ENCODE data around the gene TCERG1L.

Gene TCERG1L

GRCh38 chr10:131337741-131338140, 26.2 kb upstream of the TCERG1L start:
- Histone ChIP-seq H3K14ac (ENCODE audit: low read length in 2 of 2) (no peak overlapping the region), H3K27ac (ENCODE audit: low read length, poor library complexity, severe bottlenecking) (no peak overlapping the region), H2BK5ac (ENCODE audit: low read depth, low read length, poor library complexity, severe bottlenecking) (no peak overlapping the region), H4K91ac (ENCODE audit: low read length) (no peak overlapping the region), H3K23ac (ENCODE audit: low read length in 2 of 2) (no peak overlapping the region), H3K4ac (ENCODE audit: low read depth in 1 of 2, low read length in 2 of 2) (no peak overlapping the region), H3K79me1 (replicated peaks; ENCODE audit: low read length, poor library complexity, severe bottlenecking) (no peaks in the 10 kb centered on the region), H3K4me1 (ENCODE audit: control insufficient read depth, insufficient read depth, low read depth, low read length) (no peaks in the 10 kb centered on the region), H2BK12ac (ENCODE audit: low read length in 2 of 2) (no peak overlapping the region), H3K9ac (ENCODE audit: low read length) (no peak overlapping the region), H2AK5ac (ENCODE audit: low read length, severe bottlenecking) (no peak overlapping the region), H3K4me2 (ENCODE audit: low read length, poor library complexity, severe bottlenecking) (no peak overlapping the region), H2BK120ac (ENCODE audit: low read depth, low read length) (no peak overlapping the region), H3K4me3 (ENCODE audit: insufficient read depth in 1 of 2, low read depth in 1 of 2, low read length in 2 of 2) (no peak overlapping the region), H2BK15ac (ENCODE audit: low read depth, poor library complexity, severe bottlenecking) (no peak overlapping the region), H3K36me3 (ENCODE audit: control insufficient read depth in 1 of 2, insufficient read depth in 2 of 2, low read depth in 1 of 2, low read length in 2 of 2) (no peaks in the 10 kb centered on the region), H3K9me3 (ENCODE audit: control insufficient read depth, low read length) (peaks cover 9% of the 10 kb centered on the region), H2AFZ (ENCODE audit: low read depth, low read length) (no peak overlapping the region), H4K8ac (ENCODE audit: low read length) (no peak overlapping the region), H3K27me3 (ENCODE audit: control insufficient read depth in 1 of 2, insufficient read depth in 1 of 2, low read length in 2 of 2) (no peaks in the 10 kb centered on the region), H3K18ac (ENCODE audit: low read depth in 1 of 2, low read length in 2 of 2) (no peak overlapping the region)
- DNase-seq, result no peak
- 81% methylated on average over 3 of the region's 5 CpGs for WGBS

DNA sequence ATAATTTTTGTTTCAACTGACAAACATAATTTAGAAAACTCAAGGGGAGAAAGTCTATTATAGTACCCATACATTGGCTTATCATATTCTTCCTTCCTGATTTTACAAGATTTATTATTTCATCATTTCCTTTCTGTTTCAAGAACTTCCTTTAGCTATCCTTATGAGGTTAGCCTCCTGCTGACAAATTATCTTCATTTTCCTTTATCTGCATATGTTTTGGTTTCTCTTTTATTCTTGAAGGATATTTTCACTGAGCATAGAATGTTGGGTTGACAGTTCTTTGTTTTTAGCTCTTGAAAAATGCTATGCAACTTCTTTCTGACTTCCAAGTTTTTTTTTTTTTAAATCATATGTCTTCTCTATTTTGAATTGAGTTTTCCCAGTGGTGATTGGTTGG, 21.3 kb upstream of the TCERG1L start:
- Histone ChIP-seq H3K18ac (ENCODE audit: low read depth in 1 of 2, low read length in 2 of 2) (no peak overlapping the region), H3K79me1 (replicated peaks; ENCODE audit: low read length, poor library complexity, severe bottlenecking) (no peaks in the 10 kb centered on the region), H3K4me1 (ENCODE audit: control insufficient read depth, insufficient read depth, low read depth, low read length) (no peaks in the 10 kb centered on the region), H2BK5ac (ENCODE audit: low read depth, low read length, poor library complexity, severe bottlenecking) (no peak overlapping the region), H4K91ac (ENCODE audit: low read length) (no peak overlapping the region), H3K27me3 (ENCODE audit: control insufficient read depth in 1 of 2, insufficient read depth in 1 of 2, low read length in 2 of 2) (no peaks in the 10 kb centered on the region), H2BK12ac (ENCODE audit: low read length in 2 of 2) (no peak overlapping the region), H3K23ac (ENCODE audit: low read length in 2 of 2) (no peak overlapping the region), H3K36me3 (ENCODE audit: control insufficient read depth in 1 of 2, insufficient read depth in 2 of 2, low read depth in 1 of 2, low read length in 2 of 2) (no peaks in the 10 kb centered on the region), H2BK15ac (ENCODE audit: low read depth, poor library complexity, severe bottlenecking) (no peak overlapping the region), H3K9ac (ENCODE audit: low read length) (no peak overlapping the region), H3K14ac (ENCODE audit: low read length in 2 of 2) (no peak overlapping the region), H2BK120ac (ENCODE audit: low read depth, low read length) (no peak overlapping the region), H2AK5ac (ENCODE audit: low read length, severe bottlenecking) (no peak overlapping the region), H2AFZ (ENCODE audit: low read depth, low read length) (no peak overlapping the region), H3K9me3 (ENCODE audit: control insufficient read depth, low read length) (peaks cover 1% of the 10 kb centered on the region), H3K4me2 (ENCODE audit: low read length, poor library complexity, severe bottlenecking) (no peak overlapping the region), H4K8ac (ENCODE audit: low read length) (no peak overlapping the region), H3K4me3 (ENCODE audit: insufficient read depth in 1 of 2, low read depth in 1 of 2, low read length in 2 of 2) (no peak overlapping the region), H3K4ac (ENCODE audit: low read depth in 1 of 2, low read length in 2 of 2) (no peak overlapping the region), H3K27ac (ENCODE audit: low read length, poor library complexity, severe bottlenecking) (no peak overlapping the region)
- DNase-seq, result no peak

- Histone ChIP-seq H4K91ac (ENCODE audit: low read length) (no peak overlapping the region), H3K9me3 (ENCODE audit: control insufficient read depth, low read length) (no peaks in the 10 kb centered on the region), H2BK120ac (ENCODE audit: low read depth, low read length) (no peak overlapping the region), H3K14ac (ENCODE audit: low read length in 2 of 2) (no peak overlapping the region), H2BK15ac (ENCODE audit: low read depth, poor library complexity, severe bottlenecking) (no peak overlapping the region), H3K9ac (ENCODE audit: low read length) (no peak overlapping the region), H2BK5ac (ENCODE audit: low read depth, low read length, poor library complexity, severe bottlenecking) (no peak overlapping the region), H3K4ac (ENCODE audit: low read depth in 1 of 2, low read length in 2 of 2) (no peak overlapping the region), H3K27me3 (ENCODE audit: control insufficient read depth in 1 of 2, insufficient read depth in 1 of 2, low read length in 2 of 2) (peaks cover 0 to 7% of the 10 kb centered on the region in 2 experiments), H2AK5ac (ENCODE audit: low read length, severe bottlenecking) (no peak overlapping the region), H3K23ac (ENCODE audit: low read length in 2 of 2) (no peak overlapping the region), H2BK12ac (ENCODE audit: low read length in 2 of 2) (no peak overlapping the region), H3K4me1 (ENCODE audit: control insufficient read depth, insufficient read depth, low read depth, low read length) (no peaks in the 10 kb centered on the region), H3K36me3 (ENCODE audit: control insufficient read depth in 1 of 2, insufficient read depth in 2 of 2, low read depth in 1 of 2, low read length in 2 of 2) (no peaks in the 10 kb centered on the region), H3K79me1 (replicated peaks; ENCODE audit: low read length, poor library complexity, severe bottlenecking) (no peaks in the 10 kb centered on the region), H3K4me2 (ENCODE audit: low read length, poor library complexity, severe bottlenecking) (no peak overlapping the region), H3K18ac (ENCODE audit: low read depth in 1 of 2, low read length in 2 of 2) (no peak overlapping the region), H2AFZ (ENCODE audit: low read depth, low read length) (no peak overlapping the region), H3K27ac (ENCODE audit: low read length, poor library complexity, severe bottlenecking) (no peak overlapping the region), H4K8ac (ENCODE audit: low read length) (no peak overlapping the region), H3K4me3 (ENCODE audit: insufficient read depth in 1 of 2, low read depth in 1 of 2, low read length in 2 of 2) (no peak overlapping the region)
- no peak for DNase-seq
- 73% methylated on average over 12 of the region's 12 CpGs for WGBS
Measured at GRCh38 chr10:131323880-131324279, 12.4 kb upstream of the TCERG1L start.

DNA sequence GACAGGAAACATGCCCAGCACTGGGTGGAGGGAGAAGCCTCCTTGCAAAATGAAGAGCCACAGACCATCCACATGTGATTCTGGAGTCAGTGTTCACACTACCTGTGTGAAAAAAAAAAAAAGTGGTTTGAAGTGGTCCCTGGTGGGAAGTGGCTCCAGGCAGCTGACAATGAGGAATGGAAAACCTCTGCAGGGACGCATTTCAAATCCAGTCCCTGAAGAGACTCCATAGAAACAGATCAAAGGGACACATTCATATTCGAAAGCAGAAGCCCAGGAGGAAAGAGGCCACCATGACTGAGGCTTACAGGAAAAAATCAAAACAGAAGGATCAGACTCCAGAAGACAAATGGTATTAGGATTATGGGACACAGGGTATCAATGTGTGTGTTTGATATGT, 11.5 kb upstream of the TCERG1L start:
- H3K27me3 ChIP-seq (ENCODE audit: control insufficient read depth in 1 of 2, insufficient read depth in 1 of 2, low read length in 2 of 2), result peaks cover 0 to 7% of the 10 kb centered on the region in 2 experiments
- no peak overlapping the region for H2BK5ac ChIP-seq (ENCODE audit: low read depth, low read length, poor library complexity, severe bottlenecking)
- WGBS, result 70% methylated on average over 2 of the region's 2 CpGs
- H2AFZ ChIP-seq (ENCODE audit: low read depth, low read length), result no peak overlapping the region
- H4K8ac ChIP-seq (ENCODE audit: low read length), result no peak overlapping the region
- H2AK5ac ChIP-seq (ENCODE audit: low read length, severe bottlenecking), result no peak overlapping the region
- DNase-seq, result no peak
- H3K4me2 ChIP-seq (ENCODE audit: low read length, poor library complexity, severe bottlenecking), result no peak overlapping the region
- no peak overlapping the region for H3K4ac ChIP-seq (ENCODE audit: low read depth in 1 of 2, low read length in 2 of 2)
- H3K79me1 ChIP-seq (replicated peaks; ENCODE audit: low read length, poor library complexity, severe bottlenecking), result no peaks in the 10 kb centered on the region
- no peak overlapping the region for H3K9ac ChIP-seq (ENCODE audit: low read length)
- no peak overlapping the region for H3K18ac ChIP-seq (ENCODE audit: low read depth in 1 of 2, low read length in 2 of 2)
- no peak overlapping the region for H2BK15ac ChIP-seq (ENCODE audit: low read depth, poor library complexity, severe bottlenecking)
- no peak overlapping the region for H4K91ac ChIP-seq (ENCODE audit: low read length)
- H3K27ac ChIP-seq (ENCODE audit: low read length, poor library complexity, severe bottlenecking), result no peak overlapping the region
- no peak overlapping the region for H3K14ac ChIP-seq (ENCODE audit: low read length in 2 of 2)
- no peak overlapping the region for H2BK12ac ChIP-seq (ENCODE audit: low read length in 2 of 2)
- H2BK120ac ChIP-seq (ENCODE audit: low read depth, low read length), result no peak overlapping the region
- no peaks in the 10 kb centered on the region for H3K36me3 ChIP-seq (ENCODE audit: control insufficient read depth in 1 of 2, insufficient read depth in 2 of 2, low read depth in 1 of 2, low read length in 2 of 2)
- no peaks in the 10 kb centered on the region for H3K9me3 ChIP-seq (ENCODE audit: control insufficient read depth, low read length)
- no peaks in the 10 kb centered on the region for H3K4me1 ChIP-seq (ENCODE audit: control insufficient read depth, insufficient read depth, low read depth, low read length)
- H3K23ac ChIP-seq (ENCODE audit: low read length in 2 of 2), result no peak overlapping the region
- H3K4me3 ChIP-seq (ENCODE audit: insufficient read depth in 1 of 2, low read depth in 1 of 2, low read length in 2 of 2), result no peak overlapping the region

Measured in mesenchymal stem cell (in vitro differentiated cells and primary cell).